Measurements from ENCODE around the gene NR6A1. TPM values are rescaled to one million over a fixed set of nuclear protein-coding genes. Genes with fewer than 3 reads are reported as not detected.
A peak's percentile ranks its signal among the peaks of the same experiment; 100 is the strongest.

NR6A1 gene
- total RNA-seq, 1 experiment from 2014 or later = 99.3 TPM

GRCh38 chr9:124809211-124809610 lies 38.1 kb upstream of the NR6A1 start:
- Histone ChIP-seq H4K20me1 (ENCODE audit: control insufficient read depth, insufficient read depth, insufficient read length) (no peaks in the 10 kb centered on the region), H3K79me1 (ENCODE audit: insufficient read depth, low read depth, low read length, poor library complexity, severe bottlenecking) (no peaks in the 10 kb centered on the region), H2BK120ac (ENCODE audit: low read depth, low read length, poor library complexity, severe bottlenecking) (no peak overlapping the region), H3K79me2 (ENCODE audit: insufficient read depth, low read length) (no peaks in the 10 kb centered on the region), H3K4me1 (ENCODE audit: insufficient read depth, low read length) (peaks cover 3% of the 10 kb centered on the region; the same call in 1 of the 2 replicates), H2AK5ac (ENCODE audit: insufficient read length, low read length) (no peak overlapping the region), H3K14ac (ENCODE audit: insufficient read depth, low read length) (no peak overlapping the region), H3K18ac (ENCODE audit: insufficient read length, low read depth, low read length) (no peak overlapping the region), H4K91ac (ENCODE audit: insufficient read length, low read depth, low read length) (no peak overlapping the region), H3K23ac (ENCODE audit: insufficient read length, low read depth, low read length) (no peak overlapping the region), H2BK5ac (ENCODE audit: insufficient read length, low read length) (no peak overlapping the region), H2AFZ (ENCODE audit: low read length) (no peak overlapping the region), H2BK20ac (ENCODE audit: low read depth, low read length, poor library complexity, severe bottlenecking) (no peak overlapping the region), H3K9ac (ENCODE audit: extremely low read depth, insufficient read length, low read length) (no peak overlapping the region), H3K9me3 (ENCODE audit: control insufficient read depth, low read depth, low read length) (no peaks in the 10 kb centered on the region), H3K56ac (ENCODE audit: insufficient read length, low read depth, low read length) (no peak overlapping the region), H4K8ac (replicated peaks; ENCODE audit: insufficient read length, low read depth, low read length) (no peak overlapping the region), H3K23me2 (ENCODE audit: insufficient read length, low read depth, low read length, poor library complexity, severe bottlenecking) (no peaks in the 10 kb centered on the region), H3K27me3 (ENCODE audit: insufficient read depth, low read length) (no peaks in the 10 kb centered on the region), H4K5ac (ENCODE audit: insufficient read length, low read depth, low read length) (no peak overlapping the region), H3K27ac (ENCODE audit: insufficient read length, low read depth, low read length) (no peak overlapping the region), H3K4me2 (ENCODE audit: insufficient read depth, insufficient read length, low read length) (no peak overlapping the region), H3K4ac (ENCODE audit: low read depth, low read length) (no peak overlapping the region), H2BK15ac (ENCODE audit: low read depth, low read length) (no peak overlapping the region), H3T11ph (ENCODE audit: low read length) (no peak overlapping the region), H2BK12ac (ENCODE audit: insufficient read length, low read depth, low read length) (no peak overlapping the region)
- Mint-ChIP-seq H3K27me3 (ENCODE audit: low read depth) (no peaks in the 10 kb centered on the region), H3K4me3 (no peak overlapping the region), H3K9me3 (no peaks in the 10 kb centered on the region), H3K36me3 (ENCODE audit: insufficient read depth in 1 of 3, low read depth in 3 of 3) (no peaks in the 10 kb centered on the region; a peak in 1 of 7 replicates), H3K27ac (peak overlapping the region; percentile 73 to 77 (median 77); a peak in 5 of 7 replicates), H3K4me1 (peaks cover 37 to 46% of the 10 kb centered on the region in 2 experiments)
- no peak for DNase-seq
- no peak for TF ChIP-seq CTCF (conservative IDR thresholded peaks at IDR 0.05)
- no CpG with 5 or more reads among the region's 6 CpGs for WGBS (ENCODE audit: extremely low coverage, insufficient read length, low lambda C conversion rate)

Data from H9 (cell line).